ENCODE data around the gene ADAM12. TPM values are rescaled to one million over a fixed set of nuclear protein-coding genes. Genes with fewer than 3 reads are reported as not detected.

Gene ADAM12
- total RNA-seq, 4 donors from 2014 or later, result under 0.01 to 60.8 (median 0.64) TPM; not detected in 1

DNA sequence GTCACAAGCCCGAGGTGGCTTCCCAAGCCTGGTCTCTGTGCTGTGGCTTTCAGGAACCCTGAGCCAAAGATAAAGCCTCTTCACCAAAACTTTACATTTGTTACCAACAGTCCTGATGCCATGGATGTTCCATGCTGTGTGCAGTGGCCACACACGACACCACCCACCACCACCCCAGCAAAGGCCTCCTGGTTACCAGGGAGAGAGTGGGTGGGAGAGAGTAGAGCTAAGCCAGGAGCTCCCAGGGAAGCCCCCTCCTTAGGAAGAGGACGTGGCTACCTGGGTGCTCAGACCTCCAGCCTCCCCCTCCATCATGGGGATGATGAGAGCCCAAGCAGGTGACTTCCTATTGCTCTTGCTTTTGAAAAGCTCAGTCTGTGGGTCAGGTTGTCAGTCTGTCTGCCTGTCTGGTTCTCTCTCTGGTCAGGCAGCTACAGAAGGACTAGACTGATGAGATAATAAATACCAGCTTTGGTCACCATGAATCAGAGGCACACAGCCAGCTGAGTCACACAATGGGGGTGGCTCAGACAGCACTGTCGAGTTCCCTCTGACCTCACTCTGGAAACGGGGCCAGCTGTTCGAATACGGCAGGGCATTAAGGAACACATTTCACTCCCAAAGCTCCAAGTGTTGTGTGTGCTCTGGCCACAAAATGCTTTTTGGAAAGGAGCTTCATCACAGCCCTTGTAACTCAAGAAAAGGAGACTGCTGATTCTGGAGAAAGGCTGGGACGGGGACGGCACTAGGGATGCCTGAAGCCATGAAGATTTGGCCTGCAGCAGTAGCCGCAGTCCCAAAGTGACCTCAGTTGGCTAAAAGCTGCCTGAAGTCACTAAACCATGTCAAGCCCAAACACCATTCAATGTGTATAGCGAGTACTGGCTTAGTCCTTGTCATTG, 325.9 kb downstream of the ADAM12 start:
- intact Hi-C loops (cut with DNase I; ENCODE audit: low total_unique reads), result no loop called here
- TF ChIP-seq CTCF (IDR thresholded peaks at IDR 0.05) (no peak), POLR2A (IDR thresholded peaks at IDR 0.05) (no peak)
- Histone ChIP-seq H3K27me3 (no peaks in the 10 kb centered on the region), H3K4me1 (no peaks in the 10 kb centered on the region), H3K36me3 (no peaks in the 10 kb centered on the region), H3K9me3 (no peaks in the 10 kb centered on the region), H3K27ac (no peak overlapping the region), H3K4me3 (no peak overlapping the region)
- peak; percentile 49 to 62 for DNase-seq

DNA sequence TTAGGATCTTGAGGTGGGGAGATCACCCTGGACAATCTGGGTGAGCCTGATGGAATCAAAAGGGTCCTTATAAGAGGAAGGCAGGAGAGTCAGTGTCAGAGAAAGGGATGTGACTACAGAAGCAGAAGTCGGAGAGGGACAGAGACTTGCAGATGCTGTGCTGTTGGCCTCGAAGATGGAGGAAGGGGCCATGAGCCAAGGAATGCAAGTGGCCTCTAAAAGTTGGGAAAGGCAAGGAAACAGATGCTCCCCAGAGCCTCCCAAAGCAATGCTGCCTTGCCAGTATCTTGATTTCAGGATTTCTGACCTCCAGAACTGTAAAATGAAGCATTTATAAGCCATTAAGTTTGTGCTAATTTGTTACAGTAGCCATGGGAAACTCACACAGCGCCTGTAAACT, 326.8 kb downstream of the ADAM12 start:
- Histone ChIP-seq H3K4me1 (no peaks in the 10 kb centered on the region), H3K36me3 (no peaks in the 10 kb centered on the region), H3K4me3 (no peak overlapping the region), H3K27ac (no peak overlapping the region), H3K27me3 (no peaks in the 10 kb centered on the region), H3K9me3 (no peaks in the 10 kb centered on the region)
- TF ChIP-seq CTCF (IDR thresholded peaks at IDR 0.05), result no peak
- no peak for TF ChIP-seq POLR2A (IDR thresholded peaks at IDR 0.05)
- intact Hi-C loops (cut with DNase I; ENCODE audit: low total_unique reads), result no loop called here
- no peak for DNase-seq

DNA sequence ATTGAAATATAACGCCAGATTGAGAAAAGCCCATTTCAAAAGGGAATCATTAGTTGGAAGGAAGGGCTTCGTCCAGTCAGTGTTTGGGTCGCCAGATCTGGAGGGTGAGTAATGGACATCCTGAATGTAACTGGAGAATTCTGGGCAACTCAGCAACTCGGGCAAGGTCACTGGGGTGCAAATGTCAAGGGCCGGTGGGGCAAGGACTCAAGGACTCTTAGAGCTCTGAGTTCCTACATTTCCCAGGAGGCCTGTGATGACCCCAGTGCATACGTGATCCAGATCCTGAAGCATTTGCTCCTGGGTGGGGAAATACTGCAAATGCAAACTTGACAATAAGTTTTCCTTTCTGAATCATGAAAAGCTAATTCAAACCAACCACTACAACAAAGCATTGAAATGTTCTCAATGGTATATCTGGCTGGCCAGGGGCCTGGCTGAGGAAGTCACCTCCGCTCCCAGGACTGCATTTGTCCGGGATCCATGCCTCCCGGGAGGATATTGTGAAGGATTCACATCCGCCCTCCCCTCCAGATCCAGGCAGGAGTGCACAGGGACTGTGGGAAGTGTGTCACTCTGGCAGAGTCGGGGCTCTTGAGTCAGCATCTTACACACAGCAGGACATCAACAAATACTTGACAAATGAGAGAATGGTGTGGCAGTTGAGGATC, 327.9 kb downstream of the ADAM12 start:
- Histone ChIP-seq H3K9me3 (no peaks in the 10 kb centered on the region), H3K4me3 (no peak overlapping the region), H3K36me3 (no peaks in the 10 kb centered on the region), H3K27ac (no peak overlapping the region), H3K27me3 (no peaks in the 10 kb centered on the region), H3K4me1 (no peaks in the 10 kb centered on the region)
- intact Hi-C loops (cut with DNase I; ENCODE audit: low total_unique reads), result no loop called here
- no peak for TF ChIP-seq POLR2A (IDR thresholded peaks at IDR 0.05)
- no peak for TF ChIP-seq CTCF (IDR thresholded peaks at IDR 0.05)
- DNase-seq, result no peak

DNA sequence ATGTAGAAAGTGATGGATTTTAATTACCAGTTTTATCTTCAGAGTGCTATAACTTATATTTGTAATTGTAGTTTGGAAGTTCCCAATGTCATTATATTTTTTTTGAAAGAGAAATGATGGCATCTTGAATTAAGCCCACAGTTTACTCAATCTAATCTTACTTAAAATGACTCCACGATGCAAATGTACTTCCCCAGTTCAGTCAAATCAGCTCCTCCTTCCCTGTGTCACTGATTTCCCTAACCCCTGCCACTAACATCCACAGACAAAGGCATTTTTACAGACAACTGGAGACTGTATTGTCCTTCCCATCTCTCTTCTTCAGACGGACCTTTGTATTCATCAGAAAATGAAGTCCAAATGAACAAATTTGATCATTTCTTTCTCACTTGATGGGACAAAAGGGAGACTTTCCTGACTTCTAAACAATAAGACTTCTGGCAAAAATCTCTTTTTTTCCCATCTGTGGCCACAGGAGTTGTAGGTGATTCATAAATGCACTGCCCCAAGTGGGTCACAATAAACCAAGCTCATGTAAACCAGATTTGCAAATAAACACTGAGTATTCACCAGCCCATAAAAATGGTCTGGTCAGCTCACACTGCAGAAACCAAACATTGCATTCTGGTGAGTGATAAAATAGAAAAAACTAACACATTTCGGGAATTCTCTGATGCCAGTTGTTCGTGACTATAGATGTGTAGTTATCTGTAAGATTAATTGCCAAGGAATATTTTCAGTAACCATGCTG, 329.0 kb downstream of the ADAM12 start:
- intact Hi-C loops (cut with DNase I; ENCODE audit: low total_unique reads), result no loop called here
- no peaks in the 10 kb centered on the region for H3K36me3 ChIP-seq
- no peaks in the 10 kb centered on the region for H3K27me3 ChIP-seq
- TF ChIP-seq POLR2A (IDR thresholded peaks at IDR 0.05) (no peak), CTCF (IDR thresholded peaks at IDR 0.05) (no peak)
- DNase-seq, result no peak
- H3K4me1 ChIP-seq, result no peaks in the 10 kb centered on the region
- no peaks in the 10 kb centered on the region for H3K9me3 ChIP-seq
- H3K27ac ChIP-seq, result no peak overlapping the region
- H3K4me3 ChIP-seq, result no peak overlapping the region

All from uterus (tissue), 4 donors.